HepG2 (cell line): ENCODE measurements around the gene KIRREL2. TPM values are rescaled to one million over a fixed set of nuclear protein-coding genes. Genes with fewer than 3 reads are reported as not detected.

Experiments
- ATF7 ChIP-seq, 2 experiments: fragments of 450-650 bp in 1 of 2; sonication (generic) in 1 of 2; formaldehyde crosslinking in 1 of 2; IDR thresholded peaks; 2 replicates each; pipeline versions ENCODE4 v1.4.0 to v1.6.1; 2016 to 2020; ENCODE audit warnings: antibody characterized with exemption in 1 of 2, mild to moderate bottlenecking in 1 of 2, missing genetic modification reagents in 1 of 2
- BCL3 ChIP-seq: sonication (generic); formaldehyde crosslinking; IDR thresholded peaks from 2 replicates; pipeline ENCODE4 v1.5.1; 2020; ENCODE audit warnings: mild to moderate bottlenecking, missing genetic modification reagents, moderate library complexity
- BRD4 ChIP-seq: sonication (generic); formaldehyde crosslinking; IDR thresholded peaks from 2 replicates; pipeline ENCODE4 v1.4.0; 2020; ENCODE audit warnings: missing genetic modification reagents
- CC2D1A ChIP-seq: sonication (generic); formaldehyde crosslinking; IDR thresholded peaks from 2 replicates; pipeline ENCODE4 v1.8.1; 2023; ENCODE audit warnings: mild to moderate bottlenecking, missing genetic modification reagents
- DNMT1 ChIP-seq: sonication (generic); formaldehyde crosslinking; IDR thresholded peaks from 2 replicates; pipeline ENCODE4 v1.5.1; 2020; ENCODE audit warnings: mild to moderate bottlenecking, missing genetic modification reagents
- FOXJ3 ChIP-seq: sonication (generic); formaldehyde crosslinking; IDR thresholded peaks from 2 replicates; pipeline ENCODE4 v1.4.0; 2020; ENCODE audit warnings: missing genetic modification reagents, mild to moderate bottlenecking, borderline replicate concordance
- FOXO1 ChIP-seq: sonication (generic); formaldehyde crosslinking; IDR thresholded peaks from 2 replicates; pipeline ENCODE4 v1.4.0; 2020; ENCODE audit warnings: missing genetic modification reagents
- HBP1 ChIP-seq: IDR thresholded peaks from 2 replicates; pipeline ENCODE4 v1.6.1; 2016; ENCODE audit warnings: low read depth, control low read depth
- KDM1A ChIP-seq: IDR thresholded peaks from 2 replicates; pipeline ENCODE4 v1.6.1; 2016; ENCODE audit warnings: missing compliant biosample characterization
- KDM4B ChIP-seq: sonication (generic); formaldehyde crosslinking; IDR thresholded peaks from 2 replicates; pipeline ENCODE4 v1.4.0; 2020; ENCODE audit warnings: missing genetic modification reagents
- MNT ChIP-seq: fragments of 450-650 bp; IDR thresholded peaks from 2 replicates; pipeline ENCODE4 v1.6.1; 2016
- MYNN ChIP-seq: sonication (generic); formaldehyde crosslinking; IDR thresholded peaks from 2 replicates; pipeline ENCODE4 v1.4.0; 2020; ENCODE audit warnings: mild to moderate bottlenecking, low read depth, missing genetic modification reagents
- NKX3-1 ChIP-seq: sonication (generic); formaldehyde crosslinking; IDR thresholded peaks from 2 replicates; pipeline ENCODE4 v1.5.0; 2020; ENCODE audit warnings: missing genetic modification reagents
- PCBP2 ChIP-seq: fragments of 200-400 bp; formaldehyde crosslinking; optimal IDR thresholded peaks from 2 replicates; pipeline ENCODE3; 2018; ENCODE audit warnings: low read length, low read depth; ENCODE audit not compliant: poor library complexity, severe bottlenecking
- RARA ChIP-seq: IDR thresholded peaks from 2 replicates; pipeline ENCODE4 v1.6.1; 2016; ENCODE audit warnings: missing genetic modification reagents, missing compliant biosample characterization
- SP4 ChIP-seq: sonication (generic); formaldehyde crosslinking; IDR thresholded peaks from 2 replicates; pipeline ENCODE4 v1.8.1; 2023; ENCODE audit warnings: mild to moderate bottlenecking, missing genetic modification reagents
- ZMYM2 ChIP-seq: sonication (generic); formaldehyde crosslinking; IDR thresholded peaks from 2 replicates; pipeline ENCODE4 v1.8.0; 2022; ENCODE audit warnings: mild to moderate bottlenecking, missing genetic modification reagents
- ZNF33A ChIP-seq: sonication (generic); formaldehyde crosslinking; IDR thresholded peaks from 2 replicates; pipeline ENCODE4 v1.5.1; 2020; ENCODE audit warnings: missing genetic modification reagents, mild to moderate bottlenecking, moderate library complexity, borderline replicate concordance
- ZNF577 ChIP-seq: sonication (generic); formaldehyde crosslinking; IDR thresholded peaks from 2 replicates; pipeline ENCODE4 v1.4.0; 2020; ENCODE audit warnings: mild to moderate bottlenecking, low read depth, missing genetic modification reagents, borderline replicate concordance
- ZNF740 ChIP-seq: sonication (generic); formaldehyde crosslinking; IDR thresholded peaks from 2 replicates; pipeline ENCODE4 v1.4.0; 2020; ENCODE audit warnings: missing genetic modification reagents
- ZNF777 ChIP-seq: sonication (generic); formaldehyde crosslinking; IDR thresholded peaks from 2 replicates; pipeline ENCODE4 v1.4.0; 2020; ENCODE audit warnings: missing genetic modification reagents
- ZSCAN20 ChIP-seq: sonication (generic); formaldehyde crosslinking; IDR thresholded peaks from 2 replicates; pipeline ENCODE4 v1.4.0; 2020; ENCODE audit warnings: missing genetic modification reagents, mild to moderate bottlenecking, borderline replicate concordance
- polyA plus RNA-seq, 8 experiments: library from polyadenylated mRNA; depleted of rRNA in 3 of 8; stranded (reverse) in 7 of 8; unstranded in 1 of 8; fragments of >200 nt; fragmentation: Illumina TruSeq in 4 of 8; extraction: Trizol in 4 of 8; gene quantifications; 2 replicates each; pipeline versions ENCODE4 v1.2.1 to v1.2.3, GENCODE V29; 2011 to 2016; ENCODE audit warnings: low read depth in 4 of 8, missing spikeins in 1 of 8, mixed read lengths in 1 of 8; ENCODE audit not compliant: insufficient read depth in 1 of 8
- total RNA-seq, 5 experiments: library from RNA; depleted of rRNA; stranded (reverse); fragments of >200 nt; fragmentation: Illumina TruSeq; extraction: Trizol; gene quantifications; 2 replicates each; pipeline ENCODE4 v1.2.3, GENCODE V29; 2016; ENCODE audit warnings: low read depth in 1 of 5
- TF ChIP-seq, protein P1 (sequence below): IDR thresholded peaks from 2 replicates; pipeline ENCODE4 v1.6.1; 2012; ENCODE audit warnings: low read depth, low read length, improper control_type of control experiment
- TF ChIP-seq, protein P2 (sequence below): IDR thresholded peaks from 2 replicates; pipeline ENCODE4 v1.6.1; 2016

Gene KIRREL2
- total and polyA plus RNA-seq, 2 of the 13 experiments (the other 11 are each of a cell fraction or from before 2014, with no cell fraction given) = 0.18 to 2.4 TPM

DNA sequence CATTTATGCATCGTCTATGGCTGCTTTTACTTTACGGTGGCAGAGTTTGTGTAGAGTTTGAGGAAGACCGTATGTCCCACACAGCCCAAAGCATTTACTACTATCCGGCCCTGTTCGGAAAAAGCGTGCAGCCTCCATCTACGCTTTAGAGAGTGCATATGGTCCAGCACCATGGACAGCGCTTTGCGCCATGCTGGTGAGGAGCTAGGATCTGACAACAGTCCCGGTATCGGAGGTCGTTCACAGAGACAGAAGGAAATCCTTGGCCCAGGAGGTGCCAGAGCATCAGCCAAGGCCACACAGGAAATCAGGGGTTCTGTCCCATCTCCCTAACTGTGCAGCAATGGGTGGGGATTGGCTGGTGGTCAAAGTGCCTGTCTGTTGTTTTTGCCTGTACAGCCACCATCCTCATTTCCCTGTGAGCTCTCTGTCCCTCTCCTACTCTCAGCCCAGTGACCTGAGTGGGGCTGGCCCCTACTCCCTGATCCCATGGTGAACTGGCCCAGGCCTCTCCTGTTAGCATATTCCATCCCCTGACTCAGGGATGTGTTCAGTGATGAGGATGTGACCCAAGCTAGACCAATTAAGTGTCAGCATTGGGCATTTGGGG, 27.9 kb upstream of the KIRREL2 start (continued):
- TF ChIP-seq KDM1A (CRISPR knock-in tag) (peak; percentile 57; the same call in 1 of the 2 replicates), ZSCAN20 (CRISPR knock-in tag) (no peak), MYNN (CRISPR knock-in tag) (peak; percentile 95; the same call in 1 of the 2 replicates), FOXO1 (peak; percentile 57; the same call in 1 of the 2 replicates), MNT (peak; percentile 39), SP4 (CRISPR knock-in tag) (peak; percentile 55; the same call in 1 of the 2 replicates), NKX3-1 (CRISPR knock-in tag) (peak; percentile 97), ZMYM2 (CRISPR knock-in tag) (no peak), FOXJ3 (CRISPR knock-in tag) (no peak), ZNF577 (CRISPR knock-in tag) (no peak), ZNF777 (CRISPR knock-in tag) (no peak), RARA (CRISPR knock-in tag) (peak; percentile 80), BRD4 (CRISPR knock-in tag) (no peak), PCBP2 (no peak), ZNF33A (CRISPR knock-in tag) (no peak), ZNF740 (no peak), KDM4B (CRISPR knock-in tag) (peak; percentile 94; the same call in 1 of the 2 replicates), DNMT1 (CRISPR knock-in tag) (0 out of 2 replicates have a peak, but pooled peaks have one; percentile 37), HBP1 (CRISPR knock-in tag) (peak; percentile 97), ATF7 (IDR thresholded peaks at IDR 0.05) (no peak), ATF7 (CRISPR knock-in tag; IDR thresholded peaks at IDR 0.05) (no peak), CC2D1A (CRISPR knock-in tag) (no peak), BCL3 (peak; percentile 85; the same call in 1 of the 2 replicates)
- TF ChIP-seq, protein P1, sequence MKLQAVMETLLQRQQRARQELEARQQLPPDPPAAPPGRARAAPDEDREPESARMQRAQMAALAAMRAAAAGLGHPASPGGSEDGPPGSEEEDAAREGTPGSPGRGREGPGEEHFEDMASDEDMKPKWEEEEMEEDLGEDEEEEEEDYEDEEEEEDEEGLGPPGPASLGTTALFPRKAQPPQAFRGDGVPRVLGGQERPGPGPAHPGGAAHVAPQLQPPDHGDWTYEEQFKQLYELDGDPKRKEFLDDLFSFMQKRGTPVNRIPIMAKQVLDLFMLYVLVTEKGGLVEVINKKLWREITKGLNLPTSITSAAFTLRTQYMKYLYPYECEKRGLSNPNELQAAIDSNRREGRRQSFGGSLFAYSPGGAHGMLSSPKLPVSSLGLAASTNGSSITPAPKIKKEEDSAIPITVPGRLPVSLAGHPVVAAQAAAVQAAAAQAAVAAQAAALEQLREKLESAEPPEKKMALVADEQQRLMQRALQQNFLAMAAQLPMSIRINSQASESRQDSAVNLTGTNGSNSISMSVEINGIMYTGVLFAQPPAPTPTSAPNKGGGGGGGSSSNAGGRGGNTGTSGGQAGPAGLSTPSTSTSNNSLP = no peak
- TF ChIP-seq, protein P2, sequence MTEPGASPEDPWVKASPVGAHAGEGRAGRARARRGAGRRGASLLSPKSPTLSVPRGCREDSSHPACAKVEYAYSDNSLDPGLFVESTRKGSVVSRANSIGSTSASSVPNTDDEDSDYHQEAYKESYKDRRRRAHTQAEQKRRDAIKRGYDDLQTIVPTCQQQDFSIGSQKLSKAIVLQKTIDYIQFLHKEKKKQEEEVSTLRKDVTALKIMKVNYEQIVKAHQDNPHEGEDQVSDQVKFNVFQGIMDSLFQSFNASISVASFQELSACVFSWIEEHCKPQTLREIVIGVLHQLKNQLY (CRISPR knock-in tag) = peak; percentile 71; the same call in 1 of the 2 replicates
